Measurements from ENCODE around the gene DLGAP1.

Gene DLGAP1

DNA sequence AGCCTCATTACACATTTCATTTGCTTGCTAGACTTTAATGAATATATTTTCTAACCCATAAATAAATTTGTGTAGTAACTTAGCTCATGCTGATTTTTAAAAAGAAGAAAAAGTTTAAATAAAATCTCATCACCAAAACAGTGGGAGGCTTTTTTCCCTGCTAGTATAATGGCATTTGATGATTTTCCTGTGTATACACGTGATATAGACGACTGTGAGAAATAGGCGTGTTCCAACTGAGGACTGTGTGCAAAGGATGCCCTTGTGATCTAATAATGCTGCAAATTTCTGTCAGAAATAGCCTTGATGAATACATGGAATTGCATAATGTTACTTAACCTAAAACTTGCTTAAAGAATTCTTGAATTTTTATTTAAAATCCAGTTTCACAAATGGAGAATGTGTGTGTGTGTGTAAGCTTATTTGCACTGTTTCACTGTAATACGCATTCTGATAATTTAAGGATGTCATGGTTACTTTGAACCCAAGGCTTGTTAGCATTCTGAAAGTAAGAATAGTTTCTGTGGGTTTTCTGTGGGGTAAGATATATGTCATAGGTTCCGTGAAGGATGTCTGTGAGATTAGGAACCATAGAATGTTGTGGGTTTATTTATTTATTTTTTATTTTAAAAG, 178.0 kb downstream of the DLGAP1 start:
- no peak for DNase-seq (ENCODE audit: low spot score)
- TF ChIP-seq, protein P1, sequence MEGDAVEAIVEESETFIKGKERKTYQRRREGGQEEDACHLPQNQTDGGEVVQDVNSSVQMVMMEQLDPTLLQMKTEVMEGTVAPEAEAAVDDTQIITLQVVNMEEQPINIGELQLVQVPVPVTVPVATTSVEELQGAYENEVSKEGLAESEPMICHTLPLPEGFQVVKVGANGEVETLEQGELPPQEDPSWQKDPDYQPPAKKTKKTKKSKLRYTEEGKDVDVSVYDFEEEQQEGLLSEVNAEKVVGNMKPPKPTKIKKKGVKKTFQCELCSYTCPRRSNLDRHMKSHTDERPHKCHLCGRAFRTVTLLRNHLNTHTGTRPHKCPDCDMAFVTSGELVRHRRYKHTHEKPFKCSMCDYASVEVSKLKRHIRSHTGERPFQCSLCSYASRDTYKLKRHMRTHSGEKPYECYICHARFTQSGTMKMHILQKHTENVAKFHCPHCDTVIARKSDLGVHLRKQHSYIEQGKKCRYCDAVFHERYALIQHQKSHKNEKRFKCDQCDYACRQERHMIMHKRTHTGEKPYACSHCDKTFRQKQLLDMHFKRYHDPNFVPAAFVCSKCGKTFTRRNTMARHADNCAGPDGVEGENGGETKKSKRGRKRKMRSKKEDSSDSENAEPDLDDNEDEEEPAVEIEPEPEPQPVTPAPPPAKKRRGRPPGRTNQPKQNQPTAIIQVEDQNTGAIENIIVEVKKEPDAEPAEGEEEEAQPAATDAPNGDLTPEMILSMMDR (IDR thresholded peaks at IDR 0.05; ENCODE audit: extremely low read depth, missing control alignments): no peak

DNA sequence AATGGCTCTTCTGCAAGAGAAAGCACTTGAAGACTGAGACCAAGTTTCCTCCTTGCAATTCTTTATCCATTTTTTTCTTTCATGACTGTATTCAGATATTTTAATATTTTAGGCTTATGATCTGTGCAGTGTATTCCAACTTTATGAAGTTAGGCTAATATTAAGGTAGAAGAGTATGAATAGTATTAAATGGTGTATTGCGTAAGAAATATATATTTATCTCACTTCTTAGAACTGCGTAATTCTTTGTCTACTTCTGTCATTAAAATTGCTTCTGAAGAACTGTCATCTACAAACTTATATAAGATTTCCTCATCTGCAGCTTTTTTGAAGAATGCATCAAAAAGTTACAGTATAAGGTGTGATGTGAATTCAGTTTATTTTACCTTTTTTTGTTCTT, 183.2 kb downstream of the DLGAP1 start:
- TF ChIP-seq, protein P1 (IDR thresholded peaks at IDR 0.05; ENCODE audit: extremely low read depth, missing control alignments): no peak
- DNase-seq (ENCODE audit: low spot score): no peak

DNA sequence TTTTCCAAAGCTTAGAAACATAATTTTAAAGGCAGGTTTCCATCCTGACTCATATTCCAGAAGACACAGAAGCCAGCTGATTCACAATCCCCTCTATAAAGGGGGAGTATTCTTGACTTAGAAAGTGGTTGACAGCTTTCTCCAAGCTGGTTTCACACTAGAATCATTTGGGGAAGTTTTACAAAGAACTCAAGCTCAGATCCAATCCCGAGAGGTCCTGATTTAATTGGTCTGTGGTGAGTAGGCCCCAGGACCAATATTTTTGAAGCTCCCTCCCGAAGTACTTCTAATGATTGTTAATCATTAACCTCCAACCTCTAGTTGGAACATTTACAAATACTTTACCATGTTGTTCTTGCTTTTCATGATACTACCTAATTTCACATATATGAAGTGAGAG, 184.1 kb downstream of the DLGAP1 start:
- no peak for DNase-seq (ENCODE audit: low spot score)
- TF ChIP-seq, protein P1 (IDR thresholded peaks at IDR 0.05; ENCODE audit: extremely low read depth, missing control alignments): no peak

DNA sequence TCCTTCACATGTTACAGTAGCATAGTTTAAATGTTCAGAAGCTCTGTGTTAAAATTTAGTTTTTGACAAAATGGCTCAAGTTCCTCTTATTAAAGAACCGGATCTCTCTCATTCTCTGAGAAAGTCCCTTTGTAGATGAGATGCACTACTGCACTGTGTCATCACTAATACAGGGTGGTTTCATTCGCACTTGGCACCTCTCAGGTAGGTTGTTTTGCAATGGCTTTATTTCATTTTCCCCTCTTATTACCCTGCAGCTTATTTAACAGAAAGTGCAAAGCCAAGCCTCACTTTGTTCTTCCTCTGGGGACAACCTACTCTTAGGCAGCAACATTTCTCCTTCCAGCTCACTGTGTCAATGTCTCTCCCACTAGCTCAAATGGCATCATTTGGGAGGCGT, 185.1 kb downstream of the DLGAP1 start:
- peak; percentile 35 for DNase-seq (ENCODE audit: low spot score)
- TF ChIP-seq, protein P1 (IDR thresholded peaks at IDR 0.05; ENCODE audit: extremely low read depth, missing control alignments): no peak

DNA sequence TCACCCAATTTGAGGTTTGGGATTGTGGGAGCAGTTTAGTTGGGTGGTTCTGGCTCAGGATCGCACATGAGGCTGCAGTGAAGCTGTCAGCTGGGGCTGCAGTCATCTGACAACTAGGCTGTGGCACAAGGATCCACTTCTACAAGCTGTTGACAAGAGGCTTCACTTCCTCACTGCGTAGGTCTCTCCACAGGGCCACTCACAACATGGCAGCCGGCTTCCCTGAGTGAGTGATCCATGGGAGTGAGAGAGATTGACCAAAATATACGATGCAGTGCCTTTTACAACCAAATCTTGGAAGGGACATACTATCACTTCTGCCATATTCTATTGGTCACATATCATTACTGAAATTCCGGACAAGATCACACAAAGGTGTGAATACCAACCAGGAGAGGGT, 187.5 kb downstream of the DLGAP1 start:
- TF ChIP-seq, protein P1 (IDR thresholded peaks at IDR 0.05; ENCODE audit: extremely low read depth, missing control alignments): no peak
- no peak for DNase-seq (ENCODE audit: low spot score)

DNA sequence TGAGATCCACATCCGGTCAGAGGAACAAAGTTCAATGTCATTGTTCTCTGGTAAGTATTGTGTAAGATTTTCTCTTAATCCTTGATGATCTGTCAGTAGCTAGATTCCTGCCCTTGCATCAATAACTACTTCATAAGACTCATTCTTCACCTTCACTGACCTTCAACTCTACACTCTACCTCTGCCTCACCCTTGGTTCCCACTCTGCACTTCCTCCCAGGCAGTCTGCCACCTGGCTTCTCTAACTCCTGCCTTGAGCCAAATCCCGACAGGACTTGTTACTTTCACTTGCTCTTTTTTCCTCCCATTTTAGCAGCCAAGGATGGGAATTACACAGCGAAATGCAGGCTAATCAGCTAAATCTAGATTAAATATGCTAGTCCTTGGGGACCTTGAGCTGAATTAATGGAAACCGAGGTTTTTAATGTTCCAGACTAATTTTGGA, 190.7 kb downstream of the DLGAP1 start:
- TF ChIP-seq, protein P1 (IDR thresholded peaks at IDR 0.05; ENCODE audit: extremely low read depth, missing control alignments): no peak

DNA sequence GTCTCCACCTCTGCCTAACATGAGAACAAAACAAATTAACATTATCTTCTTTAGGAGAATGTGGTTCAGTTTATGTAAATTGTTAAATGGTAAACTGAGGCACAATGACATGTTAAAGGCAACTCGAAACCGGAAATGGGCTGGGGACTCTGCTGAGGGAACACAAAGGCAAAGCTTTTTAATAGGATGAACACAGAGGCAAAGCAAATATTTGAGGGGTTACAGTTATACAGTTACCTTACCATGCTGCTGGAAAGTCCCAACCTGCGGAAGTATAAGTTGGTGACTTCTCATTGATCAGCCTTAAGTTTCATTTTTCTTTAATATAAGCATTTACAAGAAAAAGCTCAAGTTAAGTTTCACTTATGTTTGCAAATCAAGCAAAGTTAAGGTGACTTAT, 195.0 kb downstream of the DLGAP1 start:
- no peak for DNase-seq (ENCODE audit: low spot score)
- TF ChIP-seq, protein P1 (IDR thresholded peaks at IDR 0.05; ENCODE audit: extremely low read depth, missing control alignments): no peak

More for the DNA sequence above, 190.7 kb downstream of the DLGAP1 start:
- no peak for DNase-seq (ENCODE audit: low spot score)

Measured in GM20000 (cell line).